ENCODE measurements around the gene NOTCH1.
A peak's percentile ranks its signal among the peaks of the same experiment; 100 is the strongest.

NOTCH1 gene

GRCh38 chr9:136590821-136591752, 45.2 kb upstream of the NOTCH1 start:
- WGBS (ENCODE audit: extremely low coverage, insufficient coverage, insufficient read length), result no CpG with 5 or more reads among the region's 26 CpGs
- H3K27me3 ChIP-seq (ENCODE audit: insufficient read depth, low read length), result no peaks in the 10 kb centered on the region

GRCh38 chr9:136589766-136590763, 44.2 kb upstream of the NOTCH1 start:
- Histone ChIP-seq H2BK5ac (ENCODE audit: low read depth, low read length, poor library complexity) (no peak overlapping the region), H3K4me2 (ENCODE audit: low read length) (no peak overlapping the region), H3K4me3 (ENCODE audit: low read depth, low read length) (no peak overlapping the region), H2AFZ (ENCODE audit: insufficient read depth, low read length, poor library complexity) (no peak overlapping the region), H3K4me1 (ENCODE audit: control insufficient read depth in 1 of 2, insufficient read depth in 2 of 2, low read length in 2 of 2) (peaks cover 12% of the 10 kb centered on the region in 2 experiments), H3K9ac (ENCODE audit: low read length) (no peak overlapping the region), H2BK120ac (ENCODE audit: insufficient read depth, low read length, poor library complexity) (no peak overlapping the region), H3K79me2 (ENCODE audit: control insufficient read depth, insufficient read depth, low read length, poor library complexity) (peaks cover 3% of the 10 kb centered on the region), H3K27ac (ENCODE audit: low read depth, low read length) (no peak overlapping the region), H3K4ac (ENCODE audit: low read depth, low read length) (no peak overlapping the region), H4K12ac (ENCODE audit: low read depth, low read length) (no peak overlapping the region), H3K23ac (ENCODE audit: low read length) (no peak overlapping the region), H3K36me3 (ENCODE audit: control insufficient read depth in 1 of 2, insufficient read depth in 2 of 2, low read length in 2 of 2) (no peaks in the 10 kb centered on the region), H2BK12ac (ENCODE audit: low read length) (no peak overlapping the region), H3K18ac (ENCODE audit: low read length) (no peak overlapping the region), H3K9me3 (ENCODE audit: insufficient read depth, low read depth, low read length) (peaks cover 8% of the 10 kb centered on the region), H4K91ac (ENCODE audit: low read depth, low read length) (no peak overlapping the region), H3K27me3 (ENCODE audit: insufficient read depth, low read length) (no peaks in the 10 kb centered on the region), H2AK5ac (ENCODE audit: low read length) (no peak overlapping the region), H4K8ac (ENCODE audit: low read depth, low read length) (no peak overlapping the region), H3K14ac (ENCODE audit: low read length) (no peak overlapping the region), H3K79me1 (ENCODE audit: low read length) (peaks cover 11% of the 10 kb centered on the region)
- no CpG with 5 or more reads among the region's 29 CpGs for WGBS (ENCODE audit: extremely low coverage, insufficient coverage, insufficient read length)
- no peak for DNase-seq

More at GRCh38 chr9:136590821-136591752, 45.2 kb upstream of the NOTCH1 start:
- H3K4me3 ChIP-seq (ENCODE audit: low read depth, low read length), result no peak overlapping the region
- DNase-seq, result no peak
- peaks cover 3% of the 10 kb centered on the region for H3K79me2 ChIP-seq (ENCODE audit: control insufficient read depth, insufficient read depth, low read length, poor library complexity)
- no peaks in the 10 kb centered on the region for H3K36me3 ChIP-seq (ENCODE audit: control insufficient read depth in 1 of 2, insufficient read depth in 2 of 2, low read length in 2 of 2)
- no peak overlapping the region for H3K14ac ChIP-seq (ENCODE audit: low read length)
- H3K9ac ChIP-seq (ENCODE audit: low read length), result no peak overlapping the region
- no peak overlapping the region for H2BK120ac ChIP-seq (ENCODE audit: insufficient read depth, low read length, poor library complexity)
- H3K18ac ChIP-seq (ENCODE audit: low read length), result no peak overlapping the region
- no peak overlapping the region for H3K27ac ChIP-seq (ENCODE audit: low read depth, low read length)
- H4K12ac ChIP-seq (ENCODE audit: low read depth, low read length), result no peak overlapping the region
- no peak overlapping the region for H3K23ac ChIP-seq (ENCODE audit: low read length)
- no peak overlapping the region for H2BK12ac ChIP-seq (ENCODE audit: low read length)
- peaks cover 11% of the 10 kb centered on the region for H3K79me1 ChIP-seq (ENCODE audit: low read length)
- H2AFZ ChIP-seq (ENCODE audit: insufficient read depth, low read length, poor library complexity), result no peak overlapping the region
- H2BK5ac ChIP-seq (ENCODE audit: low read depth, low read length, poor library complexity), result no peak overlapping the region
- H4K91ac ChIP-seq (ENCODE audit: low read depth, low read length), result no peak overlapping the region
- no peak overlapping the region for H2AK5ac ChIP-seq (ENCODE audit: low read length)
- no peak overlapping the region for H4K8ac ChIP-seq (ENCODE audit: low read depth, low read length)
- peaks cover 8% of the 10 kb centered on the region for H3K9me3 ChIP-seq (ENCODE audit: insufficient read depth, low read depth, low read length)
- no peak overlapping the region for H3K4ac ChIP-seq (ENCODE audit: low read depth, low read length)
- H3K4me1 ChIP-seq (ENCODE audit: control insufficient read depth in 1 of 2, insufficient read depth in 2 of 2, low read length in 2 of 2), result peaks cover 12% of the 10 kb centered on the region in 2 experiments
- no peak overlapping the region for H3K4me2 ChIP-seq (ENCODE audit: low read length)

- peak overlapping the region; percentile 67 for H2AFZ ChIP-seq (ENCODE audit: insufficient read depth, low read length, poor library complexity)
- H2BK12ac ChIP-seq (ENCODE audit: low read length), result peak overlapping the region; percentile 44
- H3K18ac ChIP-seq (ENCODE audit: low read length), result peak overlapping the region; percentile 63
- peak overlapping the region; percentile 74 for H4K91ac ChIP-seq (ENCODE audit: low read depth, low read length)
- H2BK5ac ChIP-seq (ENCODE audit: low read depth, low read length, poor library complexity), result peak overlapping the region; percentile 32
- WGBS (ENCODE audit: extremely low coverage, insufficient coverage, insufficient read length), result no CpG with 5 or more reads among the region's 21 CpGs
- H3K4me2 ChIP-seq (ENCODE audit: low read length), result no peak overlapping the region
- H3K4me3 ChIP-seq (ENCODE audit: low read depth, low read length), result no peak overlapping the region
- no peak overlapping the region for H3K27ac ChIP-seq (ENCODE audit: low read depth, low read length)
- H2BK120ac ChIP-seq (ENCODE audit: insufficient read depth, low read length, poor library complexity), result peak overlapping the region; percentile 27
- peak overlapping the region; percentile 74 for H2AK5ac ChIP-seq (ENCODE audit: low read length)
- DNase-seq, result no peak
- H4K8ac ChIP-seq (ENCODE audit: low read depth, low read length), result peak overlapping the region; percentile 67
- no peaks in the 10 kb centered on the region for H3K36me3 ChIP-seq (ENCODE audit: control insufficient read depth in 1 of 2, insufficient read depth in 2 of 2, low read length in 2 of 2)
- no peaks in the 10 kb centered on the region for H3K27me3 ChIP-seq (ENCODE audit: insufficient read depth, low read length)
- H3K23ac ChIP-seq (ENCODE audit: low read length), result no peak overlapping the region
- no peak overlapping the region for H3K9ac ChIP-seq (ENCODE audit: low read length)
- H3K4me1 ChIP-seq (ENCODE audit: control insufficient read depth in 1 of 2, insufficient read depth in 2 of 2, low read length in 2 of 2), result peaks cover 12% of the 10 kb centered on the region in 2 experiments
- H4K12ac ChIP-seq (ENCODE audit: low read depth, low read length), result peak overlapping the region; percentile 55
- peaks cover 11% of the 10 kb centered on the region for H3K79me1 ChIP-seq (ENCODE audit: low read length)
- no peak overlapping the region for H3K4ac ChIP-seq (ENCODE audit: low read depth, low read length)
- H3K9me3 ChIP-seq (ENCODE audit: insufficient read depth, low read depth, low read length), result peaks cover 7% of the 10 kb centered on the region
- peaks cover 3% of the 10 kb centered on the region for H3K79me2 ChIP-seq (ENCODE audit: control insufficient read depth, insufficient read depth, low read length, poor library complexity)
- peak overlapping the region; percentile 56 for H3K14ac ChIP-seq (ENCODE audit: low read length)
Observed at GRCh38 chr9:136588663-136589464, 43.0 kb upstream of the NOTCH1 start.
